HEK293 (cell line): ENCODE results near the gene PUM1.

Experiments
- CTCF ChIA-PET: fragments of 350-600 bp; formaldehyde crosslinking; extraction: SDS; loops from one replicate; lab custom pipeline; 2021; ENCODE audit warnings: antibody characterized with exemption; lab: Yijun Ruan, JAX
- POLR2A ChIA-PET: fragments of 300-600 bp; formaldehyde crosslinking; extraction: SDS; loops from one replicate; lab custom pipeline; 2020; ENCODE audit warnings: antibody characterized with exemption, inconsistent platforms; lab: Yijun Ruan, JAX
- H3K27ac ChIP-seq: fragments of 200-500 bp; sonication (Bioruptor generic); 2 replicates; pipeline ENCODE4 v1.5.1; 2014; ENCODE audit warnings: low read depth, low read length, control low read depth, inconsistent platforms; ENCODE audit errors: extremely low read depth
- H3K36me3 ChIP-seq, 2 experiments: fragments of 200-500 bp in 1 of 2; sonication (Bioruptor generic) in 1 of 2; 1 replicate in 1 of 2; 2 replicates in 1 of 2; pipeline ENCODE4 v1.5.1; 2014 to 2017; ENCODE audit warnings: inconsistent platforms in 2 of 2, low read length in 2 of 2; ENCODE audit not compliant: control insufficient read depth in 2 of 2, insufficient read depth in 1 of 2
- H3K4me1 ChIP-seq: fragments of 200-500 bp; sonication (Bioruptor generic); 2 replicates; pipeline ENCODE4 v1.5.1; 2014; ENCODE audit warnings: mild to moderate bottlenecking, low read length, inconsistent platforms; ENCODE audit not compliant: control insufficient read depth, insufficient read depth
- H3K4me3 ChIP-seq: 2 replicates; pipeline ENCODE4 v1.5.1; 2011; ENCODE audit warnings: low read depth, mild to moderate bottlenecking, control low read depth, low read length, moderate library complexity
- H3K9me3 ChIP-seq: fragments of 200-500 bp; sonication (Bioruptor generic); 2 replicates; pipeline ENCODE4 v1.5.1; 2014; ENCODE audit warnings: low read depth, low read length, inconsistent platforms; ENCODE audit not compliant: control insufficient read depth, insufficient read depth
- BCL11A ChIP-seq: fragments of 450-650 bp; formaldehyde crosslinking; IDR thresholded peaks from 2 replicates; pipeline ENCODE4 v1.5.1; 2016; ENCODE audit warnings: low read depth, missing biosample characterization, missing genetic modification characterization
- EGR2 ChIP-seq: fragments of 450-650 bp; formaldehyde crosslinking; IDR thresholded peaks from 2 replicates; pipeline ENCODE4 v1.5.1; 2016; ENCODE audit warnings: low read depth, missing biosample characterization, missing genetic modification characterization
- GLIS2 ChIP-seq: fragments of 450-650 bp; formaldehyde crosslinking; IDR thresholded peaks from 2 replicates; pipeline ENCODE4 v1.5.1; 2016; ENCODE audit warnings: missing biosample characterization, missing genetic modification characterization
- MZF1 ChIP-seq: fragments of 450-650 bp; formaldehyde crosslinking; IDR thresholded peaks from 2 replicates; pipeline ENCODE4 v1.5.1; 2017; ENCODE audit warnings: missing biosample characterization, missing genetic modification characterization, borderline replicate concordance
- PATZ1 ChIP-seq: fragments of 450-650 bp; formaldehyde crosslinking; IDR thresholded peaks from 2 replicates; pipeline ENCODE4 v1.5.1; 2016; ENCODE audit warnings: missing biosample characterization, missing genetic modification characterization
- PRDM1 ChIP-seq: fragments of 450-650 bp; formaldehyde crosslinking; IDR thresholded peaks from 2 replicates; pipeline ENCODE4; 2016; ENCODE audit warnings: missing biosample characterization, missing genetic modification characterization
- WT1 ChIP-seq: fragments of 450-650 bp; formaldehyde crosslinking; IDR thresholded peaks from 2 replicates; pipeline ENCODE4 v1.5.1; 2016; ENCODE audit warnings: missing biosample characterization, missing genetic modification characterization
- YY2 ChIP-seq: fragments of 450-650 bp; formaldehyde crosslinking; IDR thresholded peaks from 2 replicates; pipeline ENCODE4 v1.5.1; 2016; ENCODE audit warnings: missing biosample characterization, missing genetic modification characterization
- ZBTB17 ChIP-seq: fragments of 450-650 bp; formaldehyde crosslinking; IDR thresholded peaks from 2 replicates; pipeline ENCODE4 v1.5.1; 2016; ENCODE audit warnings: missing biosample characterization, missing genetic modification characterization
- ZBTB20 ChIP-seq: fragments of 450-650 bp; formaldehyde crosslinking; IDR thresholded peaks from 2 replicates; pipeline ENCODE4 v1.5.1; 2016; ENCODE audit warnings: missing biosample characterization, missing genetic modification characterization
- ZBTB48 ChIP-seq: fragments of 450-650 bp; formaldehyde crosslinking; IDR thresholded peaks from 2 replicates; pipeline ENCODE4 v1.5.1; 2016; ENCODE audit warnings: missing biosample characterization, missing genetic modification characterization
- ZFHX2 ChIP-seq: fragments of 450-650 bp; formaldehyde crosslinking; conservative IDR thresholded peaks from 2 replicates; pipeline ENCODE4 v1.5.1; 2016; ENCODE audit warnings: missing biosample characterization, missing genetic modification characterization
- ZIC2 ChIP-seq: fragments of 450-650 bp; formaldehyde crosslinking; IDR thresholded peaks from 2 replicates; pipeline ENCODE4 v1.5.1; 2016; ENCODE audit warnings: missing biosample characterization, missing genetic modification characterization
- ZNF10 ChIP-seq: fragments of 450-650 bp; formaldehyde crosslinking; IDR thresholded peaks from 2 replicates; pipeline ENCODE4 v1.5.1; 2017; ENCODE audit warnings: missing biosample characterization, missing genetic modification characterization
- ZNF133 ChIP-seq: fragments of 450-650 bp; formaldehyde crosslinking; IDR thresholded peaks from 2 replicates; pipeline ENCODE4 v1.5.1; 2016; ENCODE audit warnings: missing biosample characterization, missing genetic modification characterization
- ZNF202 ChIP-seq: fragments of 450-650 bp; formaldehyde crosslinking; IDR thresholded peaks from 2 replicates; pipeline ENCODE4 v1.5.1; 2016; ENCODE audit warnings: missing biosample characterization, missing genetic modification characterization, borderline replicate concordance
- ZNF221 ChIP-seq: fragments of 450-650 bp; formaldehyde crosslinking; IDR thresholded peaks from 2 replicates; pipeline ENCODE4 v1.5.1; 2017; ENCODE audit warnings: missing biosample characterization, missing genetic modification characterization, borderline replicate concordance
- ZNF24 ChIP-seq: fragments of 450-650 bp; formaldehyde crosslinking; IDR thresholded peaks from 2 replicates; pipeline ENCODE4 v1.5.1; 2016; ENCODE audit warnings: missing biosample characterization, missing genetic modification characterization
- ZNF426 ChIP-seq: fragments of 450-650 bp; formaldehyde crosslinking; IDR thresholded peaks from 2 replicates; pipeline ENCODE4 v1.5.1; 2017; ENCODE audit warnings: missing biosample characterization, missing genetic modification characterization, mild to moderate bottlenecking, inconsistent platforms, moderate library complexity
- ZNF521 ChIP-seq: fragments of 450-650 bp; formaldehyde crosslinking; IDR thresholded peaks from 2 replicates; pipeline ENCODE4 v1.5.1; 2017; ENCODE audit warnings: missing biosample characterization, mild to moderate bottlenecking, missing genetic modification characterization
- ZNF645 ChIP-seq: fragments of 450-650 bp; formaldehyde crosslinking; IDR thresholded peaks from 2 replicates; pipeline ENCODE4; 2016; ENCODE audit warnings: missing biosample characterization, missing genetic modification characterization
- ZNF677 ChIP-seq: fragments of 450-650 bp; IDR thresholded peaks from 2 replicates; pipeline ENCODE4 v1.5.0; 2018; ENCODE audit warnings: missing biosample characterization, mild to moderate bottlenecking, missing genetic modification characterization, moderate library complexity
- ZNF701 ChIP-seq: fragments of 450-650 bp; formaldehyde crosslinking; IDR thresholded peaks from 2 replicates; pipeline ENCODE4 v1.5.1; 2016; ENCODE audit warnings: missing biosample characterization, missing genetic modification characterization
- ZNF785 ChIP-seq: fragments of 450-650 bp; formaldehyde crosslinking; IDR thresholded peaks from 2 replicates; pipeline ENCODE4 v1.5.1; 2016; ENCODE audit warnings: missing biosample characterization, missing genetic modification characterization
- ZNF791 ChIP-seq: fragments of 450-650 bp; formaldehyde crosslinking; IDR thresholded peaks from 2 replicates; pipeline ENCODE4 v1.5.1; 2016; ENCODE audit warnings: missing biosample characterization, missing genetic modification characterization
- TF ChIP-seq, protein P1 (sequence below): fragments of 450-650 bp; formaldehyde crosslinking; IDR thresholded peaks from 2 replicates; pipeline ENCODE4 v1.5.1; 2017; ENCODE audit warnings: missing biosample characterization, missing genetic modification characterization
- TF ChIP-seq, protein P2 (sequence below): fragments of 450-650 bp; formaldehyde crosslinking; IDR thresholded peaks from 2 replicates; pipeline ENCODE4 v1.5.1; 2017; ENCODE audit warnings: missing biosample characterization, missing genetic modification characterization

PUM1 gene

GRCh38 chr1:30893776-30894507 lies 171.6 kb downstream of the PUM1 start:
- POLR2A ChIA-PET = no interaction called here
- H3K4me3 ChIP-seq = no peak overlapping the region
- TF ChIP-seq PRDM1 (tag by site-specific recombination) = no peak
- no peak for TF ChIP-seq ZNF221
- TF ChIP-seq ZBTB48 (tag by site-specific recombination) = no peak
- TF ChIP-seq PATZ1 (tag by site-specific recombination) = peak; percentile 43; the same call in 1 of the 2 replicates
- TF ChIP-seq ZNF521 = no peak
- no peak for TF ChIP-seq ZNF24 (tag by site-specific recombination)
- TF ChIP-seq, protein P1, sequence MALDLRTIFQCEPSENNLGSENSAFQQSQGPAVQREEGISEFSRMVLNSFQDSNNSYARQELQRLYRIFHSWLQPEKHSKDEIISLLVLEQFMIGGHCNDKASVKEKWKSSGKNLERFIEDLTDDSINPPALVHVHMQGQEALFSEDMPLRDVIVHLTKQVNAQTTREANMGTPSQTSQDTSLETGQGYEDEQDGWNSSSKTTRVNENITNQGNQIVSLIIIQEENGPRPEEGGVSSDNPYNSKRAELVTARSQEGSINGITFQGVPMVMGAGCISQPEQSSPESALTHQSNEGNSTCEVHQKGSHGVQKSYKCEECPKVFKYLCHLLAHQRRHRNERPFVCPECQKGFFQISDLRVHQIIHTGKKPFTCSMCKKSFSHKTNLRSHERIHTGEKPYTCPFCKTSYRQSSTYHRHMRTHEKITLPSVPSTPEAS (tag by site-specific recombination) = peak; percentile 94
- no peak for TF ChIP-seq ZNF133
- TF ChIP-seq ZFHX2 (tag by site-specific recombination) = peak; percentile 100
- TF ChIP-seq ZNF645 (tag by site-specific recombination) = 0 out of 2 replicates have a peak, but pooled peaks have one; percentile 46
- 0 out of 2 replicates have a peak, but pooled peaks have one; percentile 8 for TF ChIP-seq GLIS2
- TF ChIP-seq ZIC2 = no peak
- no peak for TF ChIP-seq ZNF701 (tag by site-specific recombination)
- TF ChIP-seq ZBTB20 (tag by site-specific recombination) = 0 out of 2 replicates have a peak, but pooled peaks have one; percentile 1
- no peak for TF ChIP-seq ZNF785 (tag by site-specific recombination)
- TF ChIP-seq YY2 (tag by site-specific recombination) = no peak
- TF ChIP-seq MZF1 = no peak
- no peak for TF ChIP-seq ZNF677 (tag by site-specific recombination)
- TF ChIP-seq ZNF791 = 0 out of 2 replicates have a peak, but pooled peaks have one; percentile 16
- TF ChIP-seq WT1 (tag by site-specific recombination) = no peak
- TF ChIP-seq, protein P2, sequence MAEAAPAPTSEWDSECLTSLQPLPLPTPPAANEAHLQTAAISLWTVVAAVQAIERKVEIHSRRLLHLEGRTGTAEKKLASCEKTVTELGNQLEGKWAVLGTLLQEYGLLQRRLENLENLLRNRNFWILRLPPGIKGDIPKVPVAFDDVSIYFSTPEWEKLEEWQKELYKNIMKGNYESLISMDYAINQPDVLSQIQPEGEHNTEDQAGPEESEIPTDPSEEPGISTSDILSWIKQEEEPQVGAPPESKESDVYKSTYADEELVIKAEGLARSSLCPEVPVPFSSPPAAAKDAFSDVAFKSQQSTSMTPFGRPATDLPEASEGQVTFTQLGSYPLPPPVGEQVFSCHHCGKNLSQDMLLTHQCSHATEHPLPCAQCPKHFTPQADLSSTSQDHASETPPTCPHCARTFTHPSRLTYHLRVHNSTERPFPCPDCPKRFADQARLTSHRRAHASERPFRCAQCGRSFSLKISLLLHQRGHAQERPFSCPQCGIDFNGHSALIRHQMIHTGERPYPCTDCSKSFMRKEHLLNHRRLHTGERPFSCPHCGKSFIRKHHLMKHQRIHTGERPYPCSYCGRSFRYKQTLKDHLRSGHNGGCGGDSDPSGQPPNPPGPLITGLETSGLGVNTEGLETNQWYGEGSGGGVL (tag by site-specific recombination) = peak; percentile 70
- TF ChIP-seq EGR2 (tag by site-specific recombination) = peak; percentile 100
- no peak for TF ChIP-seq ZNF426 (tag by site-specific recombination)
- TF ChIP-seq ZBTB17 = no peak
- no peak for TF ChIP-seq BCL11A (tag by site-specific recombination)
- TF ChIP-seq ZNF10 (tag by site-specific recombination) = no peak
- no peak for TF ChIP-seq ZNF202 (tag by site-specific recombination)
- no peaks in the 10 kb centered on the region; a peak in 1 of 3 replicates for H3K36me3 ChIP-seq
- CTCF ChIA-PET = no interaction called here
- H3K4me1 ChIP-seq = peaks cover 2% of the 10 kb centered on the region; the same call in 1 of the 2 replicates
- no peak overlapping the region for H3K27ac ChIP-seq
- H3K9me3 ChIP-seq = no peaks in the 10 kb centered on the region
